Stimulated activated CD4-positive, alpha-beta T cell treated with anti-CD3 and anti-CD28 coated beads, Interleukin-2, amount 100 ng/mL, for 24 hours (primary cell): Measurements from ENCODE around the gene GJC1.
"Not testable (repeated sequence)": the region's sequence is repeated elsewhere in the genome, so short reads cannot be mapped to it uniquely, and the experiment has no call there.

Experiments
- DNase-seq, 2 donors: peaks; one replicate each; pipeline ENCODE4 v3.0.0-alpha.2; 2020

The GJC1 gene

DNA sequence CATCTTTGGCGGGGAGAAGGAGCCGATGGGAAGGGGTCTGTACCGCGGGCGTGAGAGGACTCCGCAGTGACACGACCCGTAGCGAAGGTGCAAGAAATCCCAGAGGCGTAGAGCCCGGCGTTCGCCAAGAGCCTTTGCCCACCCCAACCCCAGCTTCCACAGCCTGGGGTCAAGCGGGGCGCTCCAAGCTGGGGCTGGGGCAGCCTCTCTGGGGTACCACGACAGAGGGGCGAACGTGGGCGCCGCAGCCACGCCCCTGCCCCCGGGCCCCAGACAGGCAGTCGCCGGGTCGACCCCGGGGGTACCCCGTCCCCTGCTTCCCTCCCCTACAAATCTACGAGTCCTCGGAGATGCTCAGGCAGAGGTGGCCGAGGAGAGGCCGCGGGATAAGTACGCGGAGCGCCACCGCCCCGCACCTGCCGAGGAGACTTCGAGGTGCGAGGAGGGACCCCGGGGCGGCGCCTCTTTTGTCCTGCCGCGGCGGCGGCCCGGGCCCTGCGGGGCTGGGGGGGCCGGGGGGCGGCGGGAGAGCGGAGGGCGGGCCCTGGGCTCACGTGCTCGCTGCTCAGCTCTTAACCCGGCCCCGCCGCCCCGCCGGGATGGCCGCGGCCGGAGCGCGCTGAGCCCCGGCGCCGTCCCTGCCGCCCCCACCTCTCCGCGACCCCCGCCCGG lies 71.5 kb downstream of the GJC1 start, which contains the start of gene ADAM11:
Gene ADAM11, plus strand, starts transcription at position 575 of the 672 bp plus-strand sequence. CDS start 212 bp downstream, outside the sequence.
- no peak for DNase-seq

DNA sequence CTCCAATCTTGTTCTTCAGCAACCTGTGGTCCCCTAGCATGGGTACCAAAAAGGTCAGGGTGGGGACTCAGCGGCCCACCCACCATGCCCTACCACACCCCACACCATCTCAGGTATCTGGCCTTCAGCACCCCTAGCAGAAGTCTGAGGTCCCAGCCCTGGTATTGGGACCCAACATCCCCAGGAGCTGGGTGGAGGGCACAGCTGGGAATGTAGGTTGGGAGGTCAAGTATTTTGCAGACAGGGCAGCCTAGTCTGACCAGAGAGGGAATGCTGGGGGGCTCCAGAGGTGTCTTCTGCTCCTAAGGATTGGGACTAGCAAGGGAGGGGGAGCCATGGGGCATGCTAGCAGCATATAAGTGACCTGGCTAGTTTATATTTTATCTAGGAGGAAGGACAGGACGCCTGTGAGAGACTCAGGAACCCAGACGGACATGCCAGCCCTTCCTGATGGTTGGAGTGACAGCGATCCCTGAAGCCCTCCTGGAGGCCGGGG lies 72.1 kb downstream of the GJC1 start:
- DNase-seq = no peak

DNA sequence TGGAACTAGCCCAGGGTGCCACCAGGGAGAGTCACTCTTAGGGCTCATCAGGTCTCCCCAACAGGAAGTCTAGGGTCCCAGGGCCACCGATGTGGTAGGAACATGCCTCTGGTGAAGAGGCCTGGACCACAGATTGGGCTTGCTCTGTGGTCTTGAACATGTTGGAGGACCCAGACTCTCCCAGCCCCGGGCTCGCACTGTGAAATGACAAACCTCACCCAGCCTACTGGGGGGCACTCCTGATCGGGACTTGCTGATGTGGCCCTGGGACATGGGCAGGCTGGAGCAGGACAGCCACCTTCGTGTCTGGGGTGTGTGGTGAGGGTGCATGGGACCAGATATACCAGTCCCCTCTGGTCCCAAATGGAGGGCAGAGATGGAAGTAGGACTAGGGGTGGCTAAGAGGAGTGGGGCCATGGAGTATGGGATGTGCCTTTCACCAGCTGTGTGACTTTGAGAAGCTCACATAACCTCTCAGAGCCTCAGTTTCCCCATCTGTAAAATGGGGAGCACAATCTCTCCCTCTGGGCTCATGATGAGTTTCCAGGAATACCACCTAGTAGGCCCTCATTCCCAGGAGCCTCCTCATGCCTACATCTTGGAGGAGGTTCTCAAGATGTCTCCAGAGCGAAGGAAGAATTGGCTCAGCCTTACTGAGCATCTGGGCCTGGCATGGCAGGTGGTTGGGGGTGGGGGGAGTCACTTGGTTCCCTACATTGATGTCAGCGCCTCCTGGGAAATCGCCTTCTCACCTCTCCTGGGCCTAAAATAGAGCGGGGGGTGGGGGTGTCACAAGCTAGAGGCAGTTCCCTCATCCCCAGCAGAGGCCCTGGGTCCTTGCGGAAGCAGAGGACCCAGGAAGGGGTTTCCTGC lies 72.8 kb downstream of the GJC1 start:
- no peak for DNase-seq

DNA sequence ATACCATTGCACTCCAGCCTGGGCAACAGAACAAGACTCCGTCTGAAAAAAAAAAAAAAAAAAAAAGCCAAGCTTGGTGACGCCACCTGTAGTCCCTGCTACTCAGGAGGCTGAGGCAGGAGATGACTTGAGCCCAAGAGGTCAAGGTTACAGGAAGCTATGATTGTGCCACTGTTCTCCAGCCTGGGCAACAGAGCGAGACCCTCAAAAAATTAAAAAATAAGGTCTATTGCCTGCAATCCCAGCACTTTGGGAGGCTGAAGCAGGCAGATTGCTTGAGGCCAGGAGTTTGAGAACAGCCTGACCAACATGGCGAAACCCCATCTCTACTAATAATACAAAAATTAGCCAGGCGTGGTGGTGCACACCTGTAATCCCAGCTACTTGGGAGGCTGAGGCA lies 74.9 kb downstream of the GJC1 start:
- DNase-seq = not testable (repeated sequence)

DNA sequence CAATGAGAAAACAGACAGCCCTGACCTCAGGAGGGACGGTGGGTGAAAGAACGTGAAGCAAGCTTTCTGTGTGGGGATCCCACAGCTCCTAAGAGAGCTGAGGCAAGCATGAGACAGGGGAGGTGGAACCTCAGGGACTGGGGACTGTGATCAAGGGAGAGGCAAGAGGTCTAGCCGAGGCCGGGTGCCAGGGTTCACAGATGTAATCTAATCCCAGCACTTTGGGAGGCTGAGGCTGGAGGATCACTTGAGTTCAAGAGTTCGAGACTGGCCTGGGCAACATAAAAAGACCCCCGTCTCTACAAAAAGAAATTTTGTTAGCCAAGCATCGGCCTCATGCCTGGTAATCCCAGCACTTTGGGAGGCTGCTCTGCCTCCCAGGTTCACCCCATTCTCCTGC lies 75.8 kb downstream of the GJC1 start:
- DNase-seq = no peak

DNA sequence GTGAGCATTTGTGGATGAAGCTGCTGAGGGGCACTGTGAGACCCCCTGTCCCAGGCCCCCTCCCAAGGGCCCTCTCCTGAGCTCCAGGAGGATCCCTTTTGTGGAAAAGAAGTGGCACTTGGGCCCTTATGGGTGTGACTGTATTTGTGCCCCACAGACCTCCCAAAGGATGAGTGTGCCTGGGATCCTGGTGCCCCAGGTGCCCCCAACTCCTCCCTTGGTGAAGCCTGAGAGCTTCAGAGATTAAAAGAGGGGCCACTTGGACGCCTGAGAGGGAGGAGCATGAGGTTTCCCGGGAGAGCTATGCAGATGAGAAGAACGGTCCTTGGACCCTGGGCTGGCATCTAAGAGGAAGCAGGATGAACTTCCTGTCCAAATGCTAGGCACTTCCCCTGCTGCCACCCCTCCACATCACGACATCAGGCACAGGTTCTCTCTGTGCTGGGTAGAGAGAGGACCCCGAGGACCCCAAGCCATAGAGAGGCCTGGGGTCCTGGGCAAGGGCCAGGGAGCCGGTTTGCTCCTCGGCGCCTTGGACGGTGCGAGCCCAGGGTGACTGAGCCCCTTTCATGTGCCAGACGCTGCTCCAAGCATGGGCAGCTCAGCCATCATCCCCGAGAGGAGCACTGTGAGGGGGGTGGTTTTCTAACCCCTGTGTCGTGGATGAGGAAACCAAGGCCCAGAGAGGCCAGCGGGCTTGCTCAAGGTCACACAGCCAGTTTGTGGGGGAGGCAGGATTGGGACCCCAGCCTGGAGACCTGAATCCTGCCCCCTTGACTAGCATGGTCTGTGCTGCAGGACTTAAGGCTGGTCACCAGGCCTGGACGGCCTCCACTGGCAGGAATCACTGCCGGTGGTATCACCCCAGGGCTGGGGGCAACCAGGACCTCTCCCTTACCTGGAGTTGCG lies 76.9 kb downstream of the GJC1 start:
- DNase-seq = no peak

DNA sequence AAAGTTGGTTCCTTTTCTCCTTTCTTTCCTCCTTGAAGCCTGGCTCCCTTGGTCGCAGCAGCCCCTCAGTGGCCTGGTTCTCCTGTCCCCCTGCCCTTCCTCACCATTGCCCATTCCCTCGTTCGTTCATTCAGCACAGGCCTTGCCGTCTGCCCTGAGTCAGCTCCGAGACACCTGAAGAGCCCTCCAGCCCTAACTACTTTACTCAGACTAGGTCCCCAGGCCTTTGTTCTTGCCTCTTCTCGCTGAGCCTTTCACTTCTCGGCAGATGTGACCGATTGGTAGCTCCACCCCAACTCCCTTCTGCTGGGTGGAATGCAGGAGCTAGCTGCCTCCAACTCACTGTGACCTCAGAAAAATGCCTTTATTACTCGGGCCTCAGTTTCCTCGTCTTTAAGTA lies 78.3 kb downstream of the GJC1 start:
- no peak for DNase-seq

DNA sequence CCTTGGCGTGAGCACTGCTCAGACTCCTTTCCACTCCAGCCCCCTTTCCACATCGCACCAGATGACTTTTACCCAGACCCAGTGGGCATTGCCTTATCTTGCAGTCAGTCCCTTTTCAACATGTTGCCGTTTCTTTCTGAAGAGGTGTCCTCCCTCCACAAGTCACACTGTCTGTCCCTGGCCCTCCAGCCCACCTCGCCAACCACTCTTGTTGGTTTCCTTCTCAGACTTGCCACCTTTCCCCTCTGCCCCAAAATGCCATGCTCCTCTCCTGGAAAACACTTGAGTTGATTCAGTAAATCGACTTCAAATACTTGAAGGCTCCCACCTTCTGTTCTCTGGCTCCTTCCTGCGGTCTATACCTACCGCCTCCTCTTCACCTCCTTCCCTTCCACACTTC lies 78.8 kb downstream of the GJC1 start:
- DNase-seq = no peak

DNA sequence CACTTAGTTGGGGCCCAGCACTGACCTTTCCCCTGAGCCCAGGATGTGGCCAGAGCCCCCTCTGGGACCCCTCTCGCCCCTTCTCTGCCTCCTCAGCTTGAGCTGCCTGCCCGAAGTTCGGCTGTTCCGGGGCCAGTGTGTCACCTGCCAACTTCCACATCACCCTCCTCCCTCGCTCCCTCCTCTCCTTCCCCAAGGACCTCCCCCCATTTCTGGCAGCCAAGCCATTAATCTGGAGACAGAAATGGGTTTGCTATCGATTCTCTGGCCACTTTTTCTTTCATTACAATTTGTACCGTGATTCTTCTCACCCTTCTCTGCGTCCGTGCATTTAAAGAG lies 80.1 kb downstream of the GJC1 start:
- no peak for DNase-seq

DNA sequence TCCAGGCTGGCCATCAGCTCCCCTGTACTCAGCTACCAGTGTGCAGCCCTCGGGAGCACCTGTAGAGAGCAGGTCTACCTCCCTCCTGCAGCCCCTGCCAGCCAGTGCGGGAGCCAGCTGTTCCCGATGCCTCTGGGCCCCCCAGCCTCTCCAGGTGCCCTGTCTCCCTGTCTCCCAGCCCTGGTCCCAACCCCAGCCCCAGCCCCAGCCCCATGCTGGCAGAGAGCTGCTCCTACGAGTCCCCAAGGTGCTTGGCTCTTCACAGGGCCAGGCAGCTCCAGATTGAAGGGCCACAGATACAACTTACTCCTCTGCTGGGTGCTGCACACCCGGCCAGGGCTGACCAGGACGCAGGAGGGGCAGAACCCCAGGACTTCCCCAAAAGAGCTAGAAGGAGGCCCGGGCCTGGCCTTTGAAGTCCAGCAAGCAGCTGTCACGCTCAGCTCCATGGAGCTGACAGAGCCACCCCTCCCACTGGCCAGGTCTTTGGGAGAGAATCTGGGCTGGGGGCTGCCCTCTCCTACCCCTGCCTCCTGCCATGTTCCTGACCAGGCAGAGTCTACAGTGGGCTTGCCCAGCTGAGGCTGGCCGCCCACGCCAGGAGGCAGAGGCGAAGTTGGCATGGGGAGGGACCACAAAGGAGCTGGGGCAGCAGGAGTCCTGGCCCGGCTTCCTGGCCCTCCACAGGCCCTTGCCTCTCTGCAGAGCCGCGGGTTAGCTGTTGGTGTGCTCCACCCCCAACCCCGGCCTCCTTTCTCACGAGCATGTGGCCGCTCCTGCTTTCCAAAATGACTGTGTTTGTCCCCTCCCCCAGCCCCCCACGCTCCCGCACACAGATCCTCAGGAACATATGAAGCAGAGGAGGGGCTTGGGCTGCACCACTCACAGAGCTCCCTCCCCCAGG lies 80.8 kb downstream of the GJC1 start:
- no peak for DNase-seq
